SIG-M5 (cell line): Measurements from ENCODE around the gene MOV10.
A peak's percentile ranks its signal among the peaks of the same experiment; 100 is the strongest.
"Not testable (repeated sequence)": the region's sequence is repeated elsewhere in the genome, so short reads cannot be mapped to it uniquely, and the experiment has no call there.

ENCODE experiments used
- DNase-seq: peaks from one replicate; lab custom pipeline; 2025; lab: John Stamatoyannopoulos, UW

The MOV10 gene

GRCh38 chr1:112714313-112715263, 40.1 kb downstream of the MOV10 start:
- no peak for DNase-seq

- DNase-seq = peak; percentile 74
Observed at GRCh38 chr1:112715264-112716053, 41.0 kb downstream of the MOV10 start, which contains the start of gene PPM1J. Gene PPM1J (minus strand): TSS chr1:112715332. CDS start chr1:112715301, 31 bp downstream.

DNA sequence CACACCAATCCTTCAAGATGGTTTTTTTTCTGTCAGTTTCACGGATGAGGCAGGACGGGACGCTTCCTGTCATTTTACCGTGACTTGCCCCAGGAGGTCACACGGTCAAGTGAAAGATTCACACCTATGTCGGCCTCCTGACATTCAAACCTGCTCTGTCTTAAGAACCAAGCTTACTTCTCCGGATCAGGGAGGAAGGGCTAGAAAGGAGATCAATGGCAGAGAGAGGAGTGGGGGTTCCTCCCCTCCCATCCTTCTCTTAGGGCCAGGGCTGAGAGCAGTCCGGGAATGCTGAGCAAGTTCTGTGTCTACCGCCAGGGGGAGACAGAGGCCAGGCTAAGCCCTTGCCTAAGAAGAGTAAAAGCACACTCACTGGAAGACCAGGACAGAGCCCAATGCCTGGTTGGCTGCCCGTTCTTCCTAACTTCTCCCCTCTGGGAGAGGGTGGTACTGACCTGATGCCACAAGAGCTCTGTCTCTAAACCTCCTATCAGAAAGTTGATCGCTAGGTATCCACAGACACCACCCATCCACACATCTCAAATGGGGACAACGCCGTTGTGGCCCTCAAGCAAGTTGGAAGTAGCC, 41.8 kb downstream of the MOV10 start:
- DNase-seq = no peak

- DNase-seq = no peak
Observed at GRCh38 chr1:112717263-112717873, 42.9 kb downstream of the MOV10 start.

- no peak for DNase-seq
Observed at GRCh38 chr1:112718691-112719418, 44.4 kb downstream of the MOV10 start.

- DNase-seq = no peak
Observed at GRCh38 chr1:112719706-112720105, 45.2 kb downstream of the MOV10 start.

GRCh38 chr1:112720800-112721199, 46.3 kb downstream of the MOV10 start:
- DNase-seq = no peak

- DNase-seq = not testable (repeated sequence)
Observed at GRCh38 chr1:112721294-112721693, 46.8 kb downstream of the MOV10 start.

- no peak for DNase-seq
Observed at GRCh38 chr1:112721966-112722524, 47.6 kb downstream of the MOV10 start.

DNA sequence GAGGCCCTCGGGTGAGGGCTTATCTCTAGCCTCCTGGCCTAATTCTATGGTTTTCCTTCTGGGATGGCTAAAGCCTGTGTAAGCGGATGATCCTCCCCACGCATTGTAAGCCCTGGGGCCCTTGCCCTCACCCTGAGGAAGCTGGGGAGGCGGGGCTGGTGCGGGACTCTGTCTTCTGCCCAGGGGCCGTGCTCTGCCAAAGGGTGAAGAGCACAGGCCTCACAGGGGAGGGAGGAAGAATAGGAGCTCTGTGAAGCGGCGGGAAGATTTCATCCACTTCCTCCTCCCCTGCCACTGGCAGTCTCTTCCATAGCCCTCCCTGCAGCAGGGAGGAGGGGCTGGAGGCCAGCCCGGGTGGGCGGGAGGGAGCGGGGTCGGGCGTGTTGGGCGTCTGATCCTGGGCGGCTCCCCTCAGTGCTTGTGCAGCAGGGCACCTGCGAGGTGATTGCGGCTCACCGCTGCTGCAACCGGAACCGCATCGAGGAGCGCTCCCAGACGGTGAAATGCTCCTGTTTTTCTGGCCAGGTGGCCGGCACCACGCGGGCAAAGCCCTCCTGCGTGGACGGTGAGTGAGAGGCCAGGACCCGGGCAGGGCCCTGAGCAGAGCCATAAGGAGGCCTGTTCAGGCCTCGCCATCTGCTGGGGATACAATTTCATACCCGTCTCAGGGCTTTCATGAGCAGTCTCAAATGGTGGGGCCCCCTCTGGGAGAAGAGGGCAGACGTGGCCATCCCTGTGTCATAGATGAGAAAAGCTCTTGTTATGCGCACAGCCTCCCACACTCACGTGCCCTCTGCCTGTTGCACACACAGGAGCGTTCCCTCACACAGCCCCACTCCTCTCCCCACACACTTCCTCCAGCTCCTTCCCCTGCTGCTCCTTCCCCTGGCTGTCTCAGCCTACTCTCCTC, 48.4 kb downstream of the MOV10 start:
- no peak for DNase-seq

DNA sequence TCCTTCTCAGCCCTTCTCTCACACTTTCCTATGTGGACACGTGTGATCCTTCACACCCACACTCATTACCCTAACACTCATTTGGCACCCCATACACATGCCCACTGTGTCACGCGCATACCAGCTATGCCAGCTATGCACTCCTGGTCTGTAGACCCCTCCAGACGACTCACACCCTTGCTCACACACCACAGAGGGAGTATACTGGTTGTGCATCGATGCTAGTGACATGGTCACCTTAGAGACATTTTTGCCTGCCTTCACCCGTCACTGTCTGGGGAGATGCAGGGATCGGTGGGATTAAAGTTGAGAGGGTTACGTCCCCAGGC, 49.0 kb downstream of the MOV10 start:
- no peak for DNase-seq

DNA sequence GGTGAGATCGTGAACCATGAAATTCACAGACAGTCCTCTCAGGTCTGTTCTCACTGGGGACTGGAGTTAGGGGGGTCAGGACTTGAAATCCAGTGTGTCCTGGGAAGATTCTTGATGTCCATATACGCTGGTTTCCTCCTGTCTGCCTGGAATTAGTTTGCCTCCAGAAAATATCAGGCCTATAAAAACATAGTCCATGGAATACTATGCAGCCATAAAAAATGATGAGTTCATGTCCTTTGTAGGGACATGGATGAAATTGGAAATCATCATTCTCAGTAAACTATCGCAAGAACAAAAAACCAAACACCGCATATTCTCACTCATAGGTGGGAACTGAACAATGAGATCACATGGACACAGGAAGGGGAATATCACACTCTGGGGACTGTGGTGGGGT, 49.8 kb downstream of the MOV10 start:
- DNase-seq = not testable (repeated sequence)

DNA sequence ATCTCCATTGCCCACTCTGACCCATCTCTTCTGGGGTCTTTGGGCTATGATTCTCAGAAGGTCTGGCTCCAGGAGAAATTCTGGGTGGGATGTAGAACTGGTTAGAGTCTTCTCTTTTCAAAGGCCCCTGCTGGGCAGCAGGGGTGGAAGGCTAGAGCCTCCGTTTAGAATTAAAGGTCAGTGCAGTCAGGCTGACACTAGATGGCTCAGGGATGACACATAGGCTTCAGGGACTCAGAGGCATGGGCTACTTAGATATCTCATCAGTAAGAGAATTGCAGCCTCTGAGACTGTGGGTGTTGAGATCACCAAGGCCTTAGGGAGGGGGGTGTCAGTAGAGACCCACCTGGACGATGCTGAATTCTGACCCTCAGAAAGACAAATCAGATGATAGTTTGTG, 53.3 kb downstream of the MOV10 start:
- DNase-seq = no peak

DNA sequence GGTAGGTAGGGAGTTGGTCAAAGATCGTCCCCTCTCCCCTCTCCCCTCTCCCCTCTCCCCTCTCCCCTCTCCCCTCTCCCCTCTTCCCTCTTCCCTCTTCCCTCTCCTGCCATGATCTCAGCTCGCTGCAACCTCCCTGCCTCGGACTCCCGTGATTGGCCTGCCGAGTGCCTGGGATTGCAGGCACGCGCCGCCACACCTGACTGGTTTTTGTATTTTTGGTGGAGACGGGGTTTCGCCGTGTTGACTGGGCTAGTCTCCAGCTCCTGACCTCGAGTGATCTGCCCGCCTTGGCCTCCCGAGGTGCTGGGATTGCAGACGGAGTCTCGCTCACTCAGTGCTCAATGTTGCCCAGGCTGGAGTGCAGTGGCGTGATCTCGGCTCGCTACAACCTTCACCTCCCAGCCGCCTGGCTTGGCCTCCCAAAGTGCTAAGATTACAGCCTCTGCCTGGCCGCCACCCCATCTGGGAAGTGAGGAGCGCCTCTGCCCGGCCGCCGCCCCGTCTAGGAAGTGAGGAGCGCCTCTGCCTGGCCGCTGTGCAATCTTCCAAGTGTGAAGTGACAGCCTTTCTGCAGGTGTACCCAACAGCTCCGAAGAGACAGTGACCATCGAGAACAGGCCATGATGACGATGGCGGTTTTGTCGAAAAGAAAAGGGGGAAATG, 54.0 kb downstream of the MOV10 start:
- DNase-seq = not testable (repeated sequence)

DNA sequence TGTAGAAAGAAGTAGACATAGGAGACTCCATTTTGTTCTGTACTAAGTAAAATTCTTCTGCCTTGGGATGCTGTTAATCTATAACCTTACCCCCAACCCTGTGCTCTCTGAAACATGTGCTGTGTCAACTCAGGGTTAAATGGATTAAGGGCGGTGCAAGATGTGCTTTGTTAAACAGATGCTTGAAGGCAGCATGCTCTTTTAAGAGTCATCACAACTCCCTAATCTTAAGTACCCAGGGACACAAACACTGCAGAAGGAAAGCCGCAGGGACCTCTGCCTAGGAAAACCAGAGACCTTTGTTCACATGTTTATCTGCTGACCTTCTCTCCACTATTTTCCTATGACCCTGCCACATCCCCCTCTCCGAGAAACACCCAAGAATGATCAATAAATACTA, 54.6 kb downstream of the MOV10 start:
- DNase-seq = not testable (repeated sequence)

GRCh38 chr1:112729909-112730308, 55.5 kb downstream of the MOV10 start:
- DNase-seq = no peak

DNA sequence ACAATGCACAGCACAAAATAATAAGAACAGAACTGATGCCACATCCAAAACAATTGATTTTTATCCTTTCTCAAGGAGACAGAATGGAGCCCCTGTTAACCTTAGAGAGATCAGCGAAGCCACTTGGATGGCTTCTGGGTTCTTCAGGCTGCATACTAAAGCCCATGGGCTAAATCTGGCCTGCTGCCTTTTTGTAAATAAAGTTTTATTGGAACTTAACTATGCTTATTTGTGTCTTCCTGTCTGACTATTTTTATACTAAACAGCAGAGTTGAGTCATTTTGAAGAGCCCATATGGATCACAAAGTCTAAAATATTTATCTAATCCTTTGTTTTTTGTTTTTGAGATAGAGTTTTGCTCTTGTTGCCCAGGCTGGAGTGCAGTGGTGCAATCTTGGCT, 57.0 kb downstream of the MOV10 start:
- DNase-seq = no peak

DNA sequence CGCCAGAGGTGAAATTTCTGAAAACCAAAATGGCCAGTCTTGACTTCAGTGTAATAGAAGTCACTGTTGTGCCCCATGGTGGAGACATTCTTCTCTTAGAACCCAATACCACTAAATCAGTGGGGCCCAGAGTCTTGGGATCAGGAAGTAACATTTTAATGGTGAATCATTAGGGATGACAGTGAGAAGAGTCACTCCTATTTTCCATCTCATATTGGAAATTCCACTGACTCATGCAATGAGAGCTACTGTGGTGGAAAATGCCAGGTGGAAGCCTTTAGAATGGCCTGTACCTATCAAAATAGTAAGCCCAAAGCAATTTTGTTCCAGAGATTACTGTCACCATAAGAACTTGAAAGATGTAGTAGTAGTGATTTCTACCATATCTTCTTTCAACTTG, 61.3 kb downstream of the MOV10 start:
- no peak for DNase-seq

- no peak for DNase-seq
Observed at GRCh38 chr1:112737573-112737972, 63.1 kb downstream of the MOV10 start.
